H9 (cell line): ENCODE data around the gene FAM174B. TPM values are rescaled to one million over a fixed set of nuclear protein-coding genes. Genes with fewer than 3 reads are reported as not detected.

Source experiments
- DNase-seq: peaks from one replicate; pipeline ENCODE4 v3.0.0-alpha.2; 2017
- H2AFZ ChIP-seq: one replicate; pipeline ENCODE4 v1.6.1; 2013; ENCODE audit warnings: mild to moderate bottlenecking, low read length, control low read depth, moderate library complexity
- H2AK5ac ChIP-seq: 2 replicates; pipeline ENCODE4 v1.6.1; 2013; ENCODE audit warnings: low read length, control low read depth, mixed read lengths; ENCODE audit not compliant: insufficient read length
- H2BK120ac ChIP-seq: one replicate; pipeline ENCODE4 v1.6.1; 2013; ENCODE audit warnings: low read depth, mild to moderate bottlenecking, low read length, control low read depth, inconsistent platforms; ENCODE audit not compliant: poor library complexity, severe bottlenecking
- H2BK12ac ChIP-seq: 2 replicates; pipeline ENCODE4 v1.6.1; 2013; ENCODE audit warnings: low read length, control low read depth, mixed read lengths, low read depth; ENCODE audit not compliant: insufficient read length
- H2BK15ac ChIP-seq: 2 replicates; pipeline ENCODE4 v1.6.1; 2013; ENCODE audit warnings: low read depth, low read length, control low read depth
- H2BK20ac ChIP-seq: one replicate; pipeline ENCODE4 v1.6.1; 2013; ENCODE audit warnings: low read depth, mild to moderate bottlenecking, low read length, control low read depth, inconsistent platforms; ENCODE audit not compliant: poor library complexity, severe bottlenecking
- H2BK5ac ChIP-seq: 2 replicates; pipeline ENCODE4 v1.6.1; 2013; ENCODE audit warnings: low read length, control low read depth, mixed read lengths; ENCODE audit not compliant: insufficient read length
- H3K14ac ChIP-seq: 2 replicates; pipeline ENCODE4 v1.6.1; 2013; ENCODE audit warnings: low read length, control low read depth; ENCODE audit not compliant: insufficient read depth
- H3K18ac ChIP-seq: 2 replicates; pipeline ENCODE4 v1.6.1; 2013; ENCODE audit warnings: low read depth, mild to moderate bottlenecking, mixed read lengths, low read length, control low read depth; ENCODE audit not compliant: insufficient read length
- H3K23ac ChIP-seq: 2 replicates; pipeline ENCODE4 v1.6.1; 2013; ENCODE audit warnings: low read length, control low read depth, mixed read lengths, low read depth; ENCODE audit not compliant: insufficient read length
- H3K23me2 ChIP-seq: 2 replicates; pipeline ENCODE4 v1.6.1; 2013; ENCODE audit warnings: low read depth, mild to moderate bottlenecking, mixed read lengths, low read length, control low read depth; ENCODE audit not compliant: insufficient read length, poor library complexity, severe bottlenecking
- H3K27ac ChIP-seq: 2 replicates; pipeline ENCODE4 v1.5.1; 2013; ENCODE audit warnings: low read length, control low read depth, mixed read lengths, low read depth; ENCODE audit not compliant: insufficient read length
- H3K27me3 ChIP-seq: 2 replicates; pipeline ENCODE4 v1.6.1; 2013; ENCODE audit warnings: low read length, control low read depth, inconsistent platforms; ENCODE audit not compliant: insufficient read depth
- H3K4ac ChIP-seq: 2 replicates; pipeline ENCODE4 v1.6.1; 2013; ENCODE audit warnings: low read depth, mild to moderate bottlenecking, control low read depth, inconsistent platforms, low read length, moderate library complexity
- H3K4me1 ChIP-seq: 2 replicates; pipeline ENCODE4 v1.6.1; 2013; ENCODE audit warnings: low read length, control low read depth, inconsistent platforms; ENCODE audit not compliant: insufficient read depth
- H3K4me2 ChIP-seq: 2 replicates; pipeline ENCODE4 v1.6.1; 2013; ENCODE audit warnings: low read length, control low read depth, mixed read lengths; ENCODE audit not compliant: insufficient read length, insufficient read depth
- H3K56ac ChIP-seq: 2 replicates; pipeline ENCODE4 v1.6.1; 2013; ENCODE audit warnings: low read depth, mild to moderate bottlenecking, mixed read lengths, low read length, control low read depth; ENCODE audit not compliant: insufficient read length
- H3K79me1 ChIP-seq: 2 replicates; pipeline ENCODE4 v1.6.1; 2013; ENCODE audit warnings: low read depth, mild to moderate bottlenecking, moderate library complexity, low read length, control low read depth, inconsistent platforms; ENCODE audit not compliant: insufficient read depth, poor library complexity, severe bottlenecking
- H3K79me2 ChIP-seq: 2 replicates; pipeline ENCODE4 v1.6.1; 2013; ENCODE audit warnings: low read length, control low read depth, inconsistent platforms; ENCODE audit not compliant: insufficient read depth
- H3K9ac ChIP-seq: 2 replicates; pipeline ENCODE4 v1.6.1; 2013; ENCODE audit warnings: low read length, control low read depth, mixed read lengths; ENCODE audit not compliant: insufficient read length; ENCODE audit errors: extremely low read depth
- H3K9me3 ChIP-seq: one replicate; pipeline ENCODE4 v1.6.1; 2013; ENCODE audit warnings: low read depth, low read length, inconsistent platforms; ENCODE audit not compliant: control insufficient read depth
- H3T11ph ChIP-seq: one replicate; pipeline ENCODE4 v1.6.1; 2013; ENCODE audit warnings: mild to moderate bottlenecking, low read length, control low read depth, inconsistent platforms
- H4K20me1 ChIP-seq: one replicate; pipeline ENCODE4 v1.6.1; 2013; ENCODE audit not compliant: control insufficient read depth, insufficient read length, insufficient read depth
- H4K5ac ChIP-seq: 2 replicates; pipeline ENCODE4 v1.6.1; 2013; ENCODE audit warnings: low read depth, mild to moderate bottlenecking, mixed read lengths, low read length, control low read depth; ENCODE audit not compliant: insufficient read length
- H4K8ac ChIP-seq: replicated peaks from 2 replicates; pipeline ENCODE4 v1.6.1; 2013; ENCODE audit warnings: low read length, control low read depth, mixed read lengths, low read depth; ENCODE audit not compliant: insufficient read length
- H4K91ac ChIP-seq: 2 replicates; pipeline ENCODE4 v1.6.1; 2013; ENCODE audit warnings: low read depth, mild to moderate bottlenecking, moderate library complexity, mixed read lengths, low read length, control low read depth; ENCODE audit not compliant: insufficient read length
- H3K27ac Mint-ChIP-seq, 3 experiments: 2 replicates in 2 of 3; 3 replicates in 1 of 3; pipeline ENCODE4 v1.8.0; 2020 to 2021; ENCODE audit warnings: mixed read lengths in 3 of 3, mild to moderate bottlenecking in 1 of 3, moderate library complexity in 1 of 3
- H3K27me3 Mint-ChIP-seq: 2 replicates; pipeline ENCODE4 v1.8.0; 2021; ENCODE audit warnings: low read depth, mild to moderate bottlenecking, moderate library complexity, mixed read lengths
- H3K36me3 Mint-ChIP-seq, 3 experiments: 2 replicates in 2 of 3; 3 replicates in 1 of 3; pipeline ENCODE4 v1.8.0; 2020 to 2021; ENCODE audit warnings: low read depth in 3 of 3, mixed read lengths in 3 of 3; ENCODE audit not compliant: insufficient read depth in 1 of 3
- H3K4me1 Mint-ChIP-seq, 2 experiments: 2 replicates each; pipeline ENCODE4 v1.8.0; 2020; ENCODE audit warnings: mixed read lengths in 2 of 2
- H3K4me3 Mint-ChIP-seq, 2 experiments: 2 replicates in 1 of 2; 3 replicates in 1 of 2; pipeline ENCODE4 v1.8.0; 2020 to 2021; ENCODE audit warnings: mild to moderate bottlenecking in 2 of 2, mixed read lengths in 2 of 2, moderate library complexity in 1 of 2
- H3K9me3 Mint-ChIP-seq, 2 experiments: 2 replicates in 1 of 2; 3 replicates in 1 of 2; pipeline ENCODE4 v1.8.0; 2020; ENCODE audit warnings: mild to moderate bottlenecking in 2 of 2, mixed read lengths in 2 of 2, moderate library complexity in 1 of 2
- WGBS: extraction: QIAGEN DNeasy Blood & Tissue Kit; methylation state at CpG from one replicate; pipeline ENCODE4 v1.1.7; 2013; ENCODE audit warnings: missing lambda C conversion rate, low lambda C conversion rate, mixed read lengths; ENCODE audit not compliant: insufficient read length; ENCODE audit errors: extremely low coverage; 5-methylcytosine and 5-hydroxymethylcytosine counted together
- total RNA-seq: library from RNA; stranded (reverse); gene quantifications from 2 replicates; pipeline ENCODE4 v1.2.1, GENCODE V29; 2021
- TF ChIP-seq, protein P1 (sequence below): fragments of 200-600 bp; sonication (generic); conservative IDR thresholded peaks from 3 replicates; pipeline ENCODE4 v1.8.0; 2021; ENCODE audit warnings: antibody characterized with exemption, mild to moderate bottlenecking

Gene FAM174B
- total RNA-seq, 1 experiment from 2014 or later, result 38.0 TPM

DNA sequence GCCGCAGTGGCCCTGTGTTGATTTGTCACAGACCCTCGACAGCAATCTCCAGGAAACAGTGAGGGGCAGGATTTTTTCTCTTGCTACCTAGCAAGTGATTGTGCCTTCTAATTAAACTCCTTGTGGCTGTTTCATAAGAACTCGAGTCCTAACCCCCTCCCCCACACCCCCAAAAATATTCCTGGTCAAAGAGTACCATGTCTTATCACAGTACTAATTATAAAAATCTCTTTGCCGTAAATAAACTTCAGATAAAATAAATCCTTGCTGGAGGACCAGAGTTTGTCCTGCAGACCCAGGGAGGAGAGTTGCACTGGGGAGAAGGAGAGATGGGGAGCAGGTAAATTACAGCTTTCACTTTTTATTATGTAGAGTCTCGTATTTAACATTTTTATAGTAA, 64.3 kb downstream of the FAM174B start:
- no peak overlapping the region for H2BK120ac ChIP-seq
- Mint-ChIP-seq H3K4me3 (no peak overlapping the region), H3K36me3 (no peaks in the 10 kb centered on the region), H3K27ac (no peak overlapping the region), H3K4me1 (0 out of 4 replicates have a peak, but pooled peaks cover 2 to 3% of the 10 kb centered on the region in 2 experiments), H3K27me3 (no peaks in the 10 kb centered on the region; the same call in 1 of the 2 replicates), H3K9me3 (no peaks in the 10 kb centered on the region; a peak in 1 of 5 replicates)
- H2BK20ac ChIP-seq, result no peak overlapping the region
- no peak overlapping the region for H3K4ac ChIP-seq
- H4K8ac ChIP-seq, result no peak overlapping the region
- H4K91ac ChIP-seq, result no peak overlapping the region
- H2BK5ac ChIP-seq, result no peak overlapping the region
- no peak for DNase-seq
- H2AFZ ChIP-seq, result no peak overlapping the region
- H4K5ac ChIP-seq, result no peak overlapping the region
- H2AK5ac ChIP-seq, result no peak overlapping the region
- no peaks in the 10 kb centered on the region for H3K4me1 ChIP-seq
- H4K20me1 ChIP-seq, result no peaks in the 10 kb centered on the region
- no peak overlapping the region for H3K18ac ChIP-seq
- H3K79me1 ChIP-seq, result no peaks in the 10 kb centered on the region
- H3K4me2 ChIP-seq, result no peak overlapping the region
- H3K9ac ChIP-seq, result no peak overlapping the region
- no peaks in the 10 kb centered on the region for H3K27me3 ChIP-seq
- H3K14ac ChIP-seq, result no peak overlapping the region
- no peak overlapping the region for H3K56ac ChIP-seq
- no CpG with 5 or more reads among the region's 5 CpGs for WGBS
- no peak overlapping the region for H2BK15ac ChIP-seq
- no peaks in the 10 kb centered on the region for H3K23me2 ChIP-seq
- H3K27ac ChIP-seq, result no peak overlapping the region
- no peak overlapping the region for H2BK12ac ChIP-seq
- H3T11ph ChIP-seq, result no peak overlapping the region
- H3K9me3 ChIP-seq, result no peaks in the 10 kb centered on the region
- no peak overlapping the region for H3K23ac ChIP-seq
- TF ChIP-seq, protein P1, sequence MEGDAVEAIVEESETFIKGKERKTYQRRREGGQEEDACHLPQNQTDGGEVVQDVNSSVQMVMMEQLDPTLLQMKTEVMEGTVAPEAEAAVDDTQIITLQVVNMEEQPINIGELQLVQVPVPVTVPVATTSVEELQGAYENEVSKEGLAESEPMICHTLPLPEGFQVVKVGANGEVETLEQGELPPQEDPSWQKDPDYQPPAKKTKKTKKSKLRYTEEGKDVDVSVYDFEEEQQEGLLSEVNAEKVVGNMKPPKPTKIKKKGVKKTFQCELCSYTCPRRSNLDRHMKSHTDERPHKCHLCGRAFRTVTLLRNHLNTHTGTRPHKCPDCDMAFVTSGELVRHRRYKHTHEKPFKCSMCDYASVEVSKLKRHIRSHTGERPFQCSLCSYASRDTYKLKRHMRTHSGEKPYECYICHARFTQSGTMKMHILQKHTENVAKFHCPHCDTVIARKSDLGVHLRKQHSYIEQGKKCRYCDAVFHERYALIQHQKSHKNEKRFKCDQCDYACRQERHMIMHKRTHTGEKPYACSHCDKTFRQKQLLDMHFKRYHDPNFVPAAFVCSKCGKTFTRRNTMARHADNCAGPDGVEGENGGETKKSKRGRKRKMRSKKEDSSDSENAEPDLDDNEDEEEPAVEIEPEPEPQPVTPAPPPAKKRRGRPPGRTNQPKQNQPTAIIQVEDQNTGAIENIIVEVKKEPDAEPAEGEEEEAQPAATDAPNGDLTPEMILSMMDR, result no peak
- no peaks in the 10 kb centered on the region for H3K79me2 ChIP-seq
